ENCODE measurements around the gene PHRF1.
A peak's percentile ranks its signal among the peaks of the same experiment; 100 is the strongest.

The PHRF1 gene

DNA sequence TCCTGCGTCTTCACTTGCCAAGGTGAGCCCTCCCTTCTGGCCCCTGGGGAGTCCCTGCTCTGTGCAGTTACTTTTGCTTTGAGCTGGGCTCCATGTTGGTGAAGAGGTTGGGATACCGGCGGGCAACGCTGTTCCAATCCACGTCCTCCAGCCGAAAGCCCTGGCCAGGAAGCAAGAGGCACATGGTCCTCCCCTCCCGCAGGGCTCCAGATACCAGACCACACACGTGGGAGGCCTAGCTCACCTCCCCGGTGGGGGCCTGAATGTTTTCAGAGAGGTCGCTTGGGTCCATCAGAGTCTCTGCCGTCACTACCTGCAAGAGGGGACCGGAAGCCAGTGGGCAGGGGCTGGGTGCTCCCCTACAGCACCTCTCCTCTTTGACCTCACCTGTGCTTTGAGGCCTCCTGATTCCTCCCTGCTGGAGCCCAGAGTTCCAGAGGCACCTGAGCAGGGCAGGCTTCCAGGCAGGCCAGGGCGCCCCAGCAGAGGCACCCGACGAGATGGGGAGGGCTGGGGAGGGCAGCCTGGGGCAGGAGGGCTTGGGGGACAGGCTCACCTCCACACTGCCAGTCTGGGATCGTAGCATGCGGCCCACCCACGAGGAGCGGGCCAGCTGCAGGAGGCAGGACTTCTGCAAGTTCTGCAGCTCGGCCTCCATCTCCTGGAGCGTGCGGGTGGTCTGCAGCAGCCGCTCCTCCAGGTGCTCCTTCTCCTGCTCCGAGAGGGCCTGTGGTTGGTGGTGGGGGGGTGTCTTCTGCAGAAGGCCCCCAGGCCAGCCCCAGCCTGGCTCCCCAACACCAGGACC is 18.7 kb upstream of the PHRF1 start:
- no peak for DNase-seq

- no peak for DNase-seq
These were observed 17.8 kb upstream of the PHRF1 start for GRCh38 chr11:558503-558902.

- no peak for DNase-seq
These were observed 17.1 kb upstream of the PHRF1 start for GRCh38 chr11:559020-559620.

DNA sequence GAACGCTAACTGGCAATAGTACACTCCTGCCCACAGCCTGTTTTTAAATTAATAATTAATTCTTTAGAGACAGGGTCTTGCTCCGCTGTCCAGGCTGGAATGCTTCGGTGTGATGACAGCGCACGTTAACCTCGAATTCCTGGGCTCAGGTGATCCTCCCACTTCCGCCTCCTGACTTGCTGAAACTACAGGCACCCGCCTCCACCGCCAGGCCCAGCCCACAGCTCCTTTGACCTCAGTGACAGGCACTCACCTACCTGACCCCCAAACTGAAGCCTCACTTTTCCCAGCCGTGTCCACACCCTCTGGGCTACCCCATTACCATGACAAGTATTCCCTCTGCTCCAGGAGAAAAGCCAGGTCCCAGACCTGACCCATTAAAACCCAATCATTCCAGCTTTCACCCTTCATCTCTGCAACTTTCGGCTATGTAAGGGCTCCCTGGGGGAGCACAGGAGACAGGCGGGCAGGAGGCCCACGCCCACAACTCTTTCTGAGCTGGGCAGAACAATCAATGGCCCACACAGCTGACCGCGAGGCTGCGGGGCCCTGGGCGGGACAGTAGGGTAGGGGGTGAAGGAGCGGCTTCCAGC is 16.5 kb upstream of the PHRF1 start:
- DNase-seq, result no peak

- peak; percentile 77 for DNase-seq
These were observed 15.7 kb upstream of the PHRF1 start, which contains the start of the genes LMNTD2 and RASSF7 for GRCh38 chr11:560305-561147. Gene LMNTD2, minus strand, starts transcription at chr11:560738. Its CDS starts 22 bp downstream, at chr11:560716. Gene RASSF7, plus strand, starts transcription at chr11:560970. Its CDS starts 799 bp downstream, at chr11:561769.

DNA sequence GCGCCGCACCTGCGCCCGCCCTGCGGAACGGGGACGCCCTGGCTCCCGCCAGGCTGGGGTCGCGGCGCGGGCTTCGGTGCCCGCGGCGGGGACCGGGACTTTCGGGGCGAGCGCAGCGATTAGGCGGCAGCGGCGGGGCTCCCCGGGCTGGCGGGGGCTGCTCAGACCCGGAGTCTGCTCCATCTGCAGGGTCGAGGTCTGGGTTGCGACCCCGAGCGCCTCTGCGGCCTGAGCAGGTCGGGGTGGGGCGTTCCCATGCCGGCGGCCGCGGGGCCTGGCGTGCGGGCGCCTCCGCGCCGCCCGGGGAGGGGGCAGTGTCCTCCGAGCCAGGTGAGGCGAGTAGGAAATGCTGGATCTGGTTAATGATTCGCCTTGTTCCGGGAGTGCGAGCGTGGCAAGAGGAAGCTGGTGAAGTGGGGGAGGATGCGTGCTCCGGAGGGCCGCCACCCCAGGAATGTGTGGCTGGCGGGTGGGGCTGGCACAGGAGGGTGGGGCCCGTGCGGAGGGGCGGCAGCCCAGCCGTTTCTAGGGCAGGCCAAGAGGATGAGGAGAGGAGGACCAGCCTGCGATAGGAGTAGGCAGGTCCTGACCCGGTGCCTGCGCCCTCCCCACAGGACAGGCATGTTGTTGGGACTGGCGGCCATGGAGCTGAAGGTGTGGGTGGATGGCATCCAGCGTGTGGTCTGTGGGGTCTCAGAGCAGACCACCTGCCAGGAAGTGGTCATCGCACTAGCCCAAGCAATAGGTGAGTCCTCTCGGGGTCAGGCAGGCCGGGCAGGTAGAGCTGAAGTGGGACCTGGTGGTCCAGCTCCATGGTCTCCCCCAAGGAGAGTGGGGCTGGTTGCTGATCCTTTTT is 14.9 kb upstream of the PHRF1 start:
- no peak for DNase-seq

- no peak for DNase-seq
These were observed 14.1 kb upstream of the PHRF1 start for GRCh38 chr11:562046-562645.

DNA sequence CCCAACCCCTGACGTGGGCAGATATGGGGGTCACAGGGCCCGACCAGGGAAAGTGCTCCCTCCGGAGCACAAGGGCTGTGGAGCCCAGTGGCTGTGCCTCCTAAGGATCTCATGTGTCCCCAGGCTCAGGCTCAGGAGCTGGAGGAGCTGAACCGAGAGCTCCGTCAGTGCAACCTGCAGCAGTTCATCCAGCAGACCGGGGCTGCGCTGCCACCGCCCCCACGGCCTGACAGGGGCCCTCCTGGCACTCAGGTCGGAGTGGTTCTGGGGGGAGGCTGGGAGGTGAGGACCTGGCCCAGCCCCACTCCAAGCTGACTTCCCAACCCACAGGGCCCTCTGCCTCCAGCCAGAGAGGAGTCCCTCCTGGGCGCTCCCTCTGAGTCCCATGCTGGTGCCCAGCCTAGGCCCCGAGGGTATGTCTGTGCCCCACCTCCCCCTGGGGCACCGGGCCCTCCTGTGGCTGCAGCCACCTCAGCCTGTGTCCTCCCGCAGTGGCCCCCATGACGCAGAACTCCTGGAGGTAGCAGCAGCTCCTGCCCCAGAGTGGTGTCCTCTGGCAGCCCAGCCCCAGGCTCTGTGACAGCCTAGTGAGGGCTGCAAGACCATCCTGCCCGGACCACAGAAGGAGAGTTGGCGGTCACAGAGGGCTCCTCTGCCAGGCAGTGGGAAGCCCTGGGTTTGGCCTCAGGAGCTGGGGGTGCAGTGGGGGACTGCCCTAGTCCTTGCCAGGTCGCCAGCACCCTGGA is 13.0 kb upstream of the PHRF1 start:
- no peak for DNase-seq

GRCh38 chr11:563812-564578 is 12.3 kb upstream of the PHRF1 start:
- DNase-seq, result no peak

- no peak for DNase-seq
These were observed 10.3 kb upstream of the PHRF1 start for GRCh38 chr11:565921-566509.

GRCh38 chr11:567011-567628 is 9.2 kb upstream of the PHRF1 start:
- no peak for DNase-seq

- DNase-seq, result no peak
These were observed 8.5 kb upstream of the PHRF1 start for GRCh38 chr11:567629-568292.

- DNase-seq, result peak; percentile 80
These were observed 7.7 kb upstream of the PHRF1 start for GRCh38 chr11:568306-569157.

- no peak for DNase-seq
These were observed 6.9 kb upstream of the PHRF1 start for GRCh38 chr11:569158-569885.

DNA sequence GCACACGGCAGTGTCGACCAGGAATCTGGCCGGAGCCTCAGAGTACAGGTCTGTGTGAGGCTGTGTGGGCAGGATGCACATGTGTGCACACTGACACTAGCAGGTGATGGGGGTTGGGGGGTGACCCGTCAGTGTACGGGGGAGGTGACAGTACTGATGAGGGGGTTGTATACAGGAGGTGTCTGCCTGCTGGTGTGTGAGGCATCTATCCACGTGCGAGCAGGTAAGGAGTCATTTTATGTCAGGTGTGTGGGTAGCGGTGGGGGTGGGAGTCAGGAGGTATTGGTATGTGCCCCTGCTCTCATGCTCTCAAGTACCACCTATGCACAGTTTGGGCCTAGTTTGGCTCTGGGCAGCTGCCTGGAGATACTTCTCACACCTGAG is 4.5 kb upstream of the PHRF1 start:
- no peak for DNase-seq

GRCh38 chr11:573146-573759 is 3.0 kb upstream of the PHRF1 start:
- no peak for DNase-seq

Measured in NCI-H510A (cell line).